B cell (primary cell): Measurements from ENCODE around the gene RBM39. TPM values are rescaled to one million over a fixed set of nuclear protein-coding genes. Genes with fewer than 3 reads are reported as not detected.

ENCODE experiments used
- ATAC-seq: fragments of 200-7000 bp; cut with Tn5 transposase; one replicate; pipeline ENCODE4 v1.10.0; 2021; ENCODE audit warnings: low read depth, mild to moderate bottlenecking, moderate number of reproducible peaks, moderate library complexity
- CTCF ChIA-PET: fragments of 350-600 bp; sonication (Branson Sonifier 250); formaldehyde crosslinking; loops from one replicate; lab custom pipeline; 2021; ENCODE audit warnings: antibody characterized with exemption, inconsistent platforms; lab: Charles Lee
- POLR2A ChIA-PET: fragments of 350-600 bp; sonication (Branson Sonifier 250); formaldehyde crosslinking; loops from one replicate; lab custom pipeline; 2021; ENCODE audit warnings: antibody characterized with exemption; lab: Charles Lee
- DNase-seq: peaks from one replicate; pipeline ENCODE4 v3.0.0; 2013
- H2AFZ ChIP-seq: 2 replicates; pipeline ENCODE4 v1.6.1; 2012; ENCODE audit warnings: mild to moderate bottlenecking, low read depth, low read length; ENCODE audit not compliant: insufficient read depth, poor library complexity, severe bottlenecking
- H3K27ac ChIP-seq, 2 donors: 1 replicate in 1 of 2; 2 replicates in 1 of 2; pipeline ENCODE4 v1.5.1; 2012 to 2013; ENCODE audit warnings: low read length in 2 of 2, mild to moderate bottlenecking in 2 of 2, moderate library complexity in 1 of 2
- H3K27me3 ChIP-seq, 4 experiments: fragments of 200-600 bp in 1 of 4; sonication (generic) in 1 of 4; replicated peaks in 1 of 4; 1 replicate in 2 of 4; 2 replicates in 2 of 4; pipeline versions ENCODE4 v1.6.1 to v1.7.0; 2013 to 2016; ENCODE audit warnings: low read length in 3 of 4, mild to moderate bottlenecking in 2 of 4, mixed read lengths in 1 of 4, moderate library complexity in 1 of 4; ENCODE audit not compliant: insufficient read depth in 4 of 4, control insufficient read depth in 3 of 4; ENCODE audit errors: control extremely low read depth in 1 of 4
- H3K36me3 ChIP-seq, 2 experiments: replicated peaks in 1 of 2; 1 replicate in 1 of 2; 2 replicates in 1 of 2; pipeline versions ENCODE4 v1.6.1 to v1.7.1; 2013; ENCODE audit warnings: low read length in 1 of 2; ENCODE audit not compliant: insufficient read depth in 2 of 2, control insufficient read depth in 1 of 2; ENCODE audit errors: control extremely low read depth in 1 of 2, extremely low read depth in 1 of 2
- H3K4me1 ChIP-seq, 2 donors: fragments of 200-600 bp in 1 of 2; sonication (generic) in 1 of 2; 1 replicate in 1 of 2; 2 replicates in 1 of 2; pipeline versions ENCODE4 v1.5.1 to v1.6.1; 2013 to 2017; ENCODE audit warnings: low read length in 2 of 2; ENCODE audit not compliant: control insufficient read depth in 2 of 2, insufficient read depth in 2 of 2
- H3K4me2 ChIP-seq: replicated peaks from 2 replicates; pipeline ENCODE3; 2012; ENCODE audit warnings: mild to moderate bottlenecking, low read depth, low read length; ENCODE audit not compliant: poor library complexity, severe bottlenecking
- H3K4me3 ChIP-seq, 5 experiments: fragments of 200-600 bp in 1 of 5; sonication (generic) in 1 of 5; 1 replicate in 3 of 5; 2 replicates in 2 of 5; pipeline versions ENCODE4 v1.5.1 to v1.7.0; 2011 to 2016; ENCODE audit warnings: low read length in 4 of 5, mild to moderate bottlenecking in 4 of 5, low read depth in 2 of 5, control low read depth in 1 of 5, moderate library complexity in 1 of 5; ENCODE audit not compliant: insufficient read depth in 1 of 5; ENCODE audit errors: control extremely low read depth in 1 of 5, extremely low read depth in 1 of 5
- H3K79me2 ChIP-seq: fragments of 200-600 bp; sonication (generic); one replicate; pipeline ENCODE4 v1.6.0; 2016; ENCODE audit warnings: low read length; ENCODE audit not compliant: control insufficient read depth, insufficient read depth
- H3K9ac ChIP-seq: fragments of 200-600 bp; sonication (generic); 2 replicates; pipeline ENCODE4 v1.6.1; 2017; ENCODE audit warnings: mild to moderate bottlenecking, low read length, moderate library complexity
- H3K9me3 ChIP-seq, 3 donors: one replicate each; pipeline versions ENCODE4 v1.6.1 to v1.7.1; 2013; ENCODE audit warnings: low read length in 2 of 3; ENCODE audit not compliant: control insufficient read depth in 2 of 3, insufficient read depth in 1 of 3; ENCODE audit errors: control extremely low read depth in 1 of 3
- H4K20me1 ChIP-seq: 2 replicates; pipeline ENCODE4 v1.6.0; 2012; ENCODE audit warnings: mild to moderate bottlenecking, low read length; ENCODE audit not compliant: insufficient read depth, control insufficient read depth, poor library complexity, severe bottlenecking
- H3K27ac Mint-ChIP-seq: one replicate; pipeline ENCODE4 v1.8.0; 2021; ENCODE audit warnings: mixed read lengths
- H3K27me3 Mint-ChIP-seq: one replicate; pipeline ENCODE4 v1.8.0; 2021; ENCODE audit warnings: mixed read lengths
- H3K4me1 Mint-ChIP-seq: one replicate; pipeline ENCODE4 v1.8.0; 2021; ENCODE audit warnings: mixed read lengths
- H3K4me3 Mint-ChIP-seq: one replicate; pipeline ENCODE4 v1.8.0; 2021; ENCODE audit warnings: mixed read lengths
- H3K9me3 Mint-ChIP-seq: one replicate; pipeline ENCODE4 v1.8.0; 2022; ENCODE audit warnings: mixed read lengths; ENCODE audit not compliant: insufficient read depth
- CTCF ChIP-seq: fragments of 200-600 bp; IDR thresholded peaks from one replicate; pipeline ENCODE4 v1.8.0; 2022; ENCODE audit warnings: antibody characterized with exemption, mild to moderate bottlenecking
- EZH2 ChIP-seq: IDR thresholded peaks from 2 replicates; pipeline ENCODE4 v1.6.1; 2012; ENCODE audit warnings: borderline replicate concordance, low read depth, mild to moderate bottlenecking, moderate library complexity, low read length; ENCODE audit not compliant: insufficient read depth, poor library complexity, severe bottlenecking
- WGBS: methylation state at CpG from one replicate; pipeline ENCODE4 v1.1.5; 2013; ENCODE audit warnings: missing lambda C conversion rate; ENCODE audit not compliant: insufficient coverage; 5-methylcytosine and 5-hydroxymethylcytosine counted together
- intact Hi-C: fragments of 100-400 bp; cut with micrococcal nuclease; formaldehyde crosslinking; loops from one replicate; pipeline ENCODE4 v1.10.0; 2022
- polyA plus RNA-seq: library from polyadenylated mRNA; depleted of rRNA; stranded (reverse); fragments of >200 nt; gene quantifications from 2 replicates; pipeline ENCODE4 v1.2.3, GENCODE V29; 2012
- total RNA-seq, 2 donors: library from RNA; stranded (reverse); fragments of 120-200 nt in 1 of 2; gene quantifications; 1 replicate in 1 of 2; 2 replicates in 1 of 2; pipeline versions ENCODE4 v1.2.3 to v1.2.4, GENCODE V29; 2013 to 2022

Gene RBM39
- total and polyA plus RNA-seq, 2 donors (not counting 1 experiment from before 2014, with no cell fraction given) = 217 to 689 TPM

DNA sequence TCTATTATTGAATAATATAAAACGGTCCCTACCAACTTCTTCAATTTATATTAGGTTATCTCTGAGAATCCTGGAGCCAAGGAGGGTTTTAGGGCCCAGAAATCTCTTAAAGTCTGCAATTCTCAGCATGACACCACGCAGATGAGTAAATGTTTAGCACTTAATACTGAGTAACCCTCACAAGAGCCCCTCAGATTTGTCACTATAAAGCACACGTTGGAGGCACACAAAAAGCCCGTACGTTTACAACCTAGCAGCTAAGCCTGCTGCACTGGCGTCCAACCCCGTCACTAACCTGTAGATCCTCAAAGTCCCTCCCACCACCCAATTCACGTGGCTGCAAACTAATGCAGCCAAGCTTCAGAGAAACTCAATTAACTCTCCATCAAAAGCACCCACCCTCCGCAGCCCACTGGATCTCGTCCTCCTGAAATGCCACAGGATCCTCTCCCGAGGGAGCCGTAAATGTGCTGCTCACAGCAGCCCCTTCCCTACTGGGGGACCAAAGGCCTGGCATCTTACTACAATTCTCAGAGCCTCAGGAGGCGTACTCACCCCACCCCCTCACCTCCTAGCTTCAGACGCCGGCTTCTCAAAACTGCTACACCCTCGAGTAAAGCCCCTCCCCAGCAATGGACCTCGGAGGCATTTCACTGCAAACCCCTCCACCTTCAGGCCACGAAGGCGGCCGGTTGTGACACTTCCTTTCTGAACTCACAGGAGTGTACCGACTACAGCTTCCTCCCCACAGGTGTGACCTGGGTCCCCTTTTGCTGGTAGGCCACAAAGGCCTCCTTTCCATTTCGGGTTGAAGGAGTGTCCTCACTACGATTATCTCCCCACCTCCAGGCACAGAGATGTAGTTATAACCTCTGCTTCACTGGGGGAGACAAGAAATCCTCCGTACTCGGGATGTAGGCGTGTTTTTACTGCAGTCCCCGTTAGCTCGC lies 78.3 kb downstream of the RBM39 start:
- H3K9ac ChIP-seq = peak overlapping the region; percentile 90
- peak overlapping the region; percentile 84 for H3K4me2 ChIP-seq
- Mint-ChIP-seq H3K4me1 (peaks cover 54% of the 10 kb centered on the region), H3K27me3 (no peaks in the 10 kb centered on the region), H3K9me3 (no peaks in the 10 kb centered on the region), H3K4me3 (peak overlapping the region; percentile 92), H3K27ac (peak overlapping the region; percentile 100)
- H3K27ac ChIP-seq = peak overlapping the region; percentile 96 to 97
- peak; percentile 50 for ATAC-seq
- H3K36me3 ChIP-seq = peaks cover 0 to 3% of the 10 kb centered on the region in 2 experiments
- peak overlapping the region; percentile 92 for H2AFZ ChIP-seq
- peaks cover 61% of the 10 kb centered on the region for H3K79me2 ChIP-seq
- H3K4me3 ChIP-seq = peak overlapping the region; percentile 76 to 98 (median 90)
- peaks cover 43 to 44% of the 10 kb centered on the region in 2 donors for H3K4me1 ChIP-seq
- WGBS = 2% methylated on average over 27 of the region's 28 CpGs
- CTCF ChIA-PET = interaction anchor here (0.8 to 1.8 kb wide), 8 partner anchors 11 to 220 kb away, joined by 3 to 6 read pairs (median 4); partner anchors contain the start of genes NFS1, ROMO1 and SPAG4
- no peaks in the 10 kb centered on the region for H3K27me3 ChIP-seq
- DNase-seq = no peak
- intact Hi-C loops = loop anchor here (1.0 to 2.0 kb wide), 6 partner anchors 36 to 291 kb away; partner anchors contain the start of genes ERGIC3, NFS1, RBM39 and ROMO1
- POLR2A ChIA-PET = interaction anchor here (0.8 to 3.7 kb wide), 10 partner anchors 18 to 290 kb away, joined by 3 to 38 read pairs (median 4); partner anchors contain the start of genes ERGIC3, NFS1, PHF20 and RBM39
- peaks cover 10% of the 10 kb centered on the region for H4K20me1 ChIP-seq
- TF ChIP-seq EZH2 = no peak
- TF ChIP-seq CTCF = no peak
- H3K9me3 ChIP-seq = no peaks in the 10 kb centered on the region
